DMS 273 treated with DMSO at 0.1 percent for 48 hours (cell line): Measurements from ENCODE around the gene HIF1AN.
"Not testable (repeated sequence)": the region's sequence is repeated elsewhere in the genome, so short reads cannot be mapped to it uniquely, and the experiment has no call there.

Source experiments
- DNase-seq: peaks from one replicate; lab custom pipeline; 2025; lab: John Stamatoyannopoulos, UW

The HIF1AN gene

DNA sequence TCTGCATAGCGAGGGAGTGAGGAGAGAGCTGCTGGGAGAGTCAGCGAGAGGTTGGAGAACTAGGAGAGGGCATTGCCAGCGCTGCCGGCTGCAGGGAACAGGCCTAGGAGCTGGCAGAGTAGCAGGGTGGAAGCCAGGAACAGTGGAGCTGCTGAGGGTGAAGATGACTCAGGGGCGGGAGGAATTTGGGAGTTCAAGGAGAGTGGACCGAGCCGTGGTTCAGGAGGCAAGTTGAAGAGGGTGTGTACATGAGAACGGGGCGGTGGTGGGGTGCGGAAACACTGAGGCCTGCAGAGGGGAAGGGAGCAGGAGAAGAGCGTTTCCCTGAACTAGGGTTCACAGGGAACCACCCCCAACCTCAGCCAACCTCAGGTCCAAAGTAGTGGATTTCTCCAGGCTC lies 31.5 kb downstream of the HIF1AN start:
- no peak for DNase-seq

DNA sequence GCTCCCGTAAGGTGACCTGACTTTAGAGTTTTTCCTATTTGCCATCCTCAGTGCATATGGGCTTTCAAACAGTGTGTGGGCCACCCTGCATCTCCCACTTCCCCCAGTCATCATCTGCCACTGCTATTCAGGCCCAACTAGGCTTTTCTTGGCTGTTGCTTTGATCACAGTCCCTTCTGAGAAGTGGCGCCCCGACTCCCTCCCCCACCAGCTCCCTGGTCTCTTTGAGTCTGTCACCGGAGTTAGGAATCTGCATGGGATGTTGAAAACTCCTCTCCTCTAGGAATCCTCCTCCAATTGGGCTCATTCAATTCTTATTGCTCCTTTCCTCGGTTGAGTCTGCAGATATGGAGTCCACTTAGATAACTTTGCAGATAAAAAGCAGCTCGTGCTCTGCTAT lies 32.1 kb downstream of the HIF1AN start:
- DNase-seq, result no peak

DNA sequence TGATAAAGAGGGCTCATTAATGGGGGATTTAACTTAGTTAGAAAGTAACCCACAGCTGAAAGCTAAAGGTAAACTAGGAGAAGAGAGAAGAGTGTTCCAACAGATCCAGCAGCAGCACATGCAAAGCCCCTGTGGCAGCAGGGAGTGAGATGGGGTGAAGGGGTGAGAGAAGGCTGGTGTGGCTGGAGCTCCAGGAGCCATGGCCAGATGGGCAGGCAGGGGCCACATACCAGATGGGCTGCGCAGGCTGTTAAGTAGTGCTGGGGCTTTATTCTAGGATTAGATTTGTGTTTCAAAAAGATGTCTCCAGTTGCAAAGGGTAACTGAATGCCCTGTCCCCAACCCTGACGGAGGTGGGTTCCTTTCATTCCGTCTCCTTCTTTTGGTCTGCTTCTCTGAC lies 33.2 kb downstream of the HIF1AN start:
- DNase-seq, result no peak

DNA sequence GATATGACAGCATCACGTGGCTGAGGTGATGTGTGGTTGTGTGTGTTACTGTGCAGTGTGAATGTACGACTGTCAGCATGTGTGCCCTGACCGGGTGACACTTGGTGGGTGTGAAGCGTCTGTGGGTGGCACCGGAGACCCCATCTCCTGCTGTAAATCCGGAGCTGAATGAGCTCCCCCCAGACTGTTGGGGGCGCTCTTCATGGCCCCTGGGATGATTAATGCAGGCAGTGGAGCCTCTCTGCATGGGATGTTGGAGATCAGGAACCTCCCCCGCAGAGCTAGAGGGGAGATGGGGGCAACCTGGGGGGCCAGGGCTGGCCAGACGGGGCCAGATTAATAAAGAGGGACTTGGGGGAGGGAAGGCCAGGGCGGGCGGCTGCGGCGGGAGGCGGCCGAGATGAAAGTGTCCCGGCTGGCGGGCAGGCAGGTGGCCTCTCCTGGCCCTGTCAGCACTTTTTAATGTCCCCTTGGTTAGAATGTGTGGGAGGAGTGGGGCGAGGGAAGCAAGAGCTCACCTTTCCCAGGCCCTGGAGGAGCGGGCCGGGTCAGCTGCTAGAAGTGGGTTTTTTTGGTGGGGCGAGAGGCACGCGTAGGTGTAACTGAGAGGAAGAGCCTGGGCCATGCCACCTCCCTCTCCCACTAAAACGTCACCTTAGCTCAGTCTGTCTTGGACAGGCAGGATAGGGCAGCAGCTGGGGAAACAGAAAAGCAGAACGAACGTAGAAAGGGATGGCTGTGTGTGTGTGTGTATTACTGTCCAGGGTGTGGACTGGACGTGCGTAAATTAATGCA lies 34.1 kb downstream of the HIF1AN start:
- DNase-seq, result no peak

DNA sequence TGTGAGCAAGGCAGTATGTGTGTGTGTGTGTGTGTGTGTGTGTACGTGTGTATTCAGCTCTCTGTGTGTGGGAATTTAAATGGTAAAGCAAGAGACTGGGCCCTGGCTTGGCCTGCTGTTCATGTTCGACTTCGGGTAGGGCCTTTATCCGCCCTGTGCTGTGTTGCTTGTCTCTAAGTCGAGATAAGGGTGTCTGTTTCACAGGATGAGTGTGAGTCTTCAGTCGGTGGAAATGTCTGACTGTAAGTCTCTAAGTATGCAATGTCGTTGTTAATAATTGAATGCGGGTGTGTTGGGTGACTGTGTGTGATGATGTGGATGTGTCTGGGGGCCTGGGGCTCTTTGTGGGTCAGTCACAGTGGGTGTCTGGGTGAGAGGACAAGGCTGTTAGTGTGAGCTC lies 34.8 kb downstream of the HIF1AN start:
- no peak for DNase-seq

DNA sequence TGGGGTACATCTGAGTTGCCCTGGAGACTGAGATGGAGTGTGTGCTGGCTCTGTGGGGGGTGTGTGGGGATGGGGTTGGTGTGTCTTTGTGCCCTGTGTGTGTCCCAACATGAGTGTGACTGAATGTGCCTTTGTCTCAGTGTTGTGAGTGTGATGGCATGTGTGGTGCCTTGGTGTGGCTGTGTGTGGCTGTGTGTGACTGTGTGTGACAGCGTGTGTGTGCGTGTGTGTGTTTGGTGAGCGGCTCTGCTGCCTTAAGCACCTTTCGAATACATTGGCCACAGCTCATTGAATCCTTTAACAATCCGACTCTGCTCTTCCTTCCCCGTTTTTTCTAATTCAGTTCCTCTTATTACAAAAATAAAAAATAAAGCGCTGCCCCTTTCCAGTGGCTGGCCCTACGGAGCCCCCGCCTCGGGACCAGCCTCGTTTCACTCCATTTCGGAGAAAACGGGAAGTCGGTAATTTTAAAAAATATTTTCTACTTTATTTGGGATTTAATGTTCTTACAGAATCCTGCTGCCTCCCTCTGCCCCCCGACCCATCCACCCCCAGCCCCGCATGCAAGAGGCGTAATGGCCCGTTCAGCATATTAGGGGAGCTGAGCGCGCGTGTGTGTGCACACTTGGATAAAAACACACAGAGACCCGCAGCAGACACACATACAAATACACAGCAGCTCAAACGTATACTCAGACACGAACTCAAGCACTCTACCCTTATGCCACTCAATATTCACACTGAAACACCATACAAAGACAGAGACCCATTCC lies 35.5 kb downstream of the HIF1AN start:
- DNase-seq, result no peak

DNA sequence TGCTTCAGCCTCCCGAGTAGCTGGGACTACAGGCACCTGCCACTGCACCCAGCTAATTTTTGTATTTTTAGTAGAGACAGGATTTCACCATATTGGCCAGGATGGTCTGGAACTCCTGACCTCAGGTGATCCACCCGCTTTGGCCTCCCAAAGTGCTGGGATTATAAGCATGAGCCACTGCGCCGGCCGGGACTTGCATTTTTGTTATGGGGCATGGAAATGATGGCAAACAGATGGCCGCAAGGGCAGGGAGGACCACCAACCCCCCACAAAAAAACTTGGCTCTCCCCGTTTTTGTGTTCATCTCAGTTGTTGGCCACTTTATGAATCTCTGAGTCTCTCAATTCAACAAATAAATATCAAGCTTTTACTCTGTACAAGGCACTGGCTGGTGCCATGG lies 39.4 kb downstream of the HIF1AN start:
- not testable (repeated sequence) for DNase-seq

DNA sequence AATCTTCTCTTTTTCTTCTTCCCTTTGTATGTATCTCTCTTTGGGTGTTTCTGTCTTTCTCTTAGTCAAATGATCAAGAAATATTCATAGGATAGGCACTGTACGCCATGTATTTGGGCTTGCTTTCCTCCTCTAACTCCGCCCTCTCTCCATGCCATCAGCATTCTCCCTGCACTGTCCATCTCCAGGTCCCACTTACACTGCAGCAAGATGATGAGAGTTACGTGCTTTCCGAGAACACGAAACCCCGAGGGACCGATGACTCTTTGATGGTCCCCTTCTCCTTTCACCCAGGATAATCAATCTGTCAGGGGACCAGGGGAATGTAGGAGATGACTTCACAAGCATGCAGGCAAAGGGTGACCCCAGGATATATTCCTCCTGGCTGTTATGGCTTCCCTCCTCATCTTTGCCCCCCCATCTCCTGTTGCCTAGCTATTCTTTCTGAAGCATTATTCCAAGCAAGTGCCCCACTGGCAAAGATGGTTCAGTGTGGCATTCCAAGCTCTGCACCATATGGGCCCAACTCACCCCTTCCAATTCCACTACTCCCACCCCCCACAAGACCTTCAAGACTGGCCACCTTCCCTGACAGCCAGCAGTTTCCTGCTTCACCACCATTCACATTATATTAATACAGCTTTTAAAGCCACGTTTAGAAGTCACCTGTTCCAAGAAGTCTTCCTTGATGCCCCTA lies 40.0 kb downstream of the HIF1AN start:
- no peak for DNase-seq

DNA sequence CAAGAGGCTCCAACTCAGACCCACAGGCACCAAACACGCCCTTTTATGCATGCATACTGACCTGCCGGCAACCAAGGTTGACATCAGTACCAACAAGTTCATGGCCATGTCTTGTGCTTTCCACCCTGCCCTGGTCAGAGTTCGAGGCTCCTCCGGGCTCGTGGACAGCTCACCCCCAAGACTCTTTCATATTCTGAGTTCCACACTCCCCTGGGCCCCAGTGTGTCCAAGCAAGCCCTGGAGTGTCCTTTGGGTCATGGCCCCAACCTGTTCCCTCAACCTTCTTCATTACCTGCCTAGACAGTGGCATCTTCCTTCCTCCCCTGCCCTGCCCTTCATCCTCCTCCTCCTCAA lies 40.5 kb downstream of the HIF1AN start:
- DNase-seq, result no peak

DNA sequence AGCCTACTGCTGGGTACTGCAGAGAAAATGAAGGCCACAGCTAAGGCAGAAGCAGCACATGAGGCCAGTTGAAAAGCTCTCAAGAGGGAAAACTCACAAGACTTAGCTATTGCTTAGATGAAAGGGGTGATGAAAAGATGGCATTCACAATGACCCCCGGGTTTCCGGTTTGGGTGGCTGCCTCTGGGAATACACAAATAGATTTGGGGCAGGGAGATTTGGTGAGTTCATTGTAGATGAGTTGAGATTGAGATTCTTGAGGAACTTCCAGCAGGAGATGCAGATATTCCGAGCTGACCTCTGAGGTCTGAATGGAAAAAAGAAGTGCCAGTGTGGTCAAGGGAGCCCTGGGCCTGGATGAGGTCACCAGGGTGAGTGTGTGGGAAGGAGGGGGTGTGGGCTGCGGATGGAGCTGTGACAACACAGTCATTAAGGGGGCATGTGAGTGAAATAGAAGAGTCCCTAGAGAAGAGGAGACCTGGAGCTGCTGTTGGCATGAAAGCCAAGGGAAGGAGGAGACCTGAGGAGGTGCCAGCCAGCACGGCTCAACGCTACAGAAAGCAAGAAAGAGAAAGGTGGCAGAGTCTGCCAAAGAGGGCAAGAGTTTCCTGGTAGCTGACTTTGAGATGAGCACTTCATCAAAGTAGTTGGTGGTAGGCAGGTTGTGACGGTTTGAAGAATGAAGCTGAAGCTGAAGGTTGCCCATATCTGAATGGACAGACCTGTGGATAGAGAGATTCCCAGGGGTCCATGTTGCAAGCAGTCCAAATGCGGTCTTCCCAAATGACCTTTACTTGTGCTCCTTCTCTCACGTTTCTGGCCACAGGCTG lies 43.7 kb downstream of the HIF1AN start:
- no peak for DNase-seq

DNA sequence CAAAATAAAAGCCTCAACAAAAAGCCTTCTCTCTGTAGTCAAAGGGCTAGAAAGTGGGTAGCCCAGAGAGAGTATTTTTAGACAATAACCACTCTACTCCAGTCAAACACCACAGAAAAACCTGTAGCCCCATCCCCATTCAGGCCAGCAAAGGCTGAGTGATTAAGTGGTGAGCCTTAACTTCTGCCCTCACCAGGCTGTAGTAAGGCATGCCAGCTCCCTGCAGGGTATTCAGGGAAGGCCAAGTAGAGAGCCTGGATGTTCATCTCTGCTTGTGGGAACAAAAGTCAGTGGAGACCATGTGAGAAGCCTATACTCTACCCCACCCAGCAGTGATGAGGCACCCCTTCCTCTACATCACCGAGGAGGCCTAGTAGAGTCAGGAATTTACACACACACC lies 51.2 kb downstream of the HIF1AN start:
- no peak for DNase-seq

DNA sequence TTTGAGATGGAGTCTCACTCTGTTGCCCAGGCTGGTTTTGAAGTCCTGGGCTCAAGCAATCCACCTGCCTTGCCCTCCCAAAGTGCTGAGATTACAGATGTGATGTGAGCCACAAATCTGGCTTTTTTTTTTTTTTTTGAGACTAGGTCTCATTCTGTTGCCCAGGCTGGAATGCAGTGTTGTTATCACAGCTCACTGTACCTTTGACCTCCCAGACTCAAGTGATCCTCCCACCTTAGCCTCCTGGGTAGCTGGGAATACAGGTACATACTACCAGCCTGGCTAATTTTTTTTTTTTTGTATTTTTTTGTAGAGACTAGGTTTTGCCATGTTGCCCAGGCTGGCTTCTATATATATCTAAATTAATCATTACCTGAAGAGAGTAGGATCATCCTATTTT lies 62.4 kb downstream of the HIF1AN start:
- no peak for DNase-seq

DNA sequence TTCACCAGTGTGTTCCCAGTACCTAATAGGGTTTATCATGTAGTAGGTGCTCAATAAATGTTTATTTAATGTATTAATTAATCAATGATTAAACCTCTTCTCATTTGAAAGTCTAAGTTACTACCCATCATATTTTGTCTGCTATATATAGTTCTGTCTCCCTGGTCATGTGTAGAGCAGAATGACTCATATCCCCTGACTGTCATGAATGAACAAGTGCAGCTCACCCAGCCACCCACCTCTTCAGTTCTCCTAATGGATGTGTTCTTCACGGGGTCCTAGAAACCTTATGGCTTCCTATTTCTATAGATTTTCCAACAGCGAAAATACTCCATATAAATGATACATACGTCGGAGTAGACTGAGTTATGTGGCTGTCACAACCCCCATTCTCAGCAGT lies 64.5 kb downstream of the HIF1AN start:
- DNase-seq, result no peak

DNA sequence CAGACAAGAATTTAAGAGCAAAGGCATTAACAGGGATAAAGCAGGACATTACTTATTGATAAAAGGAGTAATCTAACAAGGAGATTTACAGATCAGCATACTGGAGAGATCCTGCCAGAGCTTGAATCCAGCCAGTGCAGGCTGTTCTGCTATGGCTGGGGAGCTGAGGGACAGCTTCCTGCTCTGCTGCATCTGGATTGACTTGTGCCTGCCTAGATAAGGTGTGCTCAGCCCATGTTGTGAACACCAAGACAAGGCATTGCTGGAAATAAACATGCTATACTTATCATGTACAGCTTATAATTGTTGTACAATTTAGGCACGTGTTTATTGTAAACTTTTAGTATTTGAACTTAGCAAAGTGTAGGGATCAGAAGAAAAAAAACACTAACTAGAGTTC lies 71.7 kb downstream of the HIF1AN start:
- no peak for DNase-seq
